Activated naive CD4-positive, alpha-beta T cell treated with anti-CD3 and anti-CD28 coated beads, Interleukin-2, amount 50 U/mL, for 72 hours (primary cell): Measurements from ENCODE around the gene IFNL1. TPM values are rescaled to one million over a fixed set of nuclear protein-coding genes. Genes with fewer than 3 reads are reported as not detected.
"Not testable (repeated sequence)": the region's sequence is repeated elsewhere in the genome, so short reads cannot be mapped to it uniquely, and the experiment has no call there.

ENCODE experiments used
- ATAC-seq, 2 donors: fragments of 150-1000 bp; cut with Tn5 transposase; 2 replicates each; pipeline ENCODE4 v1.10.0; 2021; ENCODE audit warnings: mild to moderate bottlenecking in 2 of 2, moderate library complexity in 2 of 2
- DNase-seq, 2 donors: peaks; one replicate each; pipeline ENCODE4 v3.0.0; 2021 to 2022; ENCODE audit warnings: low spot score in 2 of 2
- H3K27ac Mint-ChIP-seq, 2 donors: one replicate each; pipeline ENCODE4 v1.8.0; 2022; ENCODE audit warnings: mild to moderate bottlenecking in 2 of 2, mixed read lengths in 2 of 2
- H3K36me3 Mint-ChIP-seq, 2 donors: one replicate each; pipeline ENCODE4 v1.8.0; 2022; ENCODE audit warnings: mixed read lengths in 2 of 2
- H3K9me3 Mint-ChIP-seq, 2 donors: one replicate each; pipeline ENCODE4 v1.8.0; 2022; ENCODE audit warnings: mixed read lengths in 2 of 2
- total RNA-seq, 2 donors: library from RNA; stranded (reverse); gene quantifications; one replicate each; pipeline ENCODE4 v1.2.3, GENCODE V29; 2022

IFNL1 gene
- total RNA-seq, 2 donors from 2014 or later = 1.8 TPM; not detected in 1

DNA sequence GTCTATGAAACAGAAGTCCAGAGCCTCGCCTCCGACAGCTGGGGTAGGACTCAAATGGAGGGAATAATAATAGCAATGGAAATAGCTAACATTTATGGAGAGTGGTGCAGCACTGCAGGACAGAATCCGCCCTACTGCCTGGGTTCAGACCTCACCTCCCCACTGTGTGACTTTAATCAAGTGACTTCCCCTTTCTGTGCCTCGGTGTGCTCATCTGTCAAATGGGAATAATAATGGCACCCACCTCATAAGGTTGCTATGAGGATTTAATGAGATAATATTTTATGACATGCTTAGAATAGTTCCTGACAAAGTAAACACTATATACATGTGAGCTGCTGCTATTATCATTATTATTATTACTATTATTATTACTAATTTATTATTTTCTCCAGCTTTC is 21.3 kb downstream of the IFNL1 start:
- Mint-ChIP-seq H3K36me3 (peaks cover 5 to 10% of the 10 kb centered on the region in 2 donors), H3K9me3 (no peaks in the 10 kb centered on the region), H3K27ac (peak overlapping the region in 1 of 2 donors; percentile 44)
- no peak for DNase-seq
- ATAC-seq = no peak

DNA sequence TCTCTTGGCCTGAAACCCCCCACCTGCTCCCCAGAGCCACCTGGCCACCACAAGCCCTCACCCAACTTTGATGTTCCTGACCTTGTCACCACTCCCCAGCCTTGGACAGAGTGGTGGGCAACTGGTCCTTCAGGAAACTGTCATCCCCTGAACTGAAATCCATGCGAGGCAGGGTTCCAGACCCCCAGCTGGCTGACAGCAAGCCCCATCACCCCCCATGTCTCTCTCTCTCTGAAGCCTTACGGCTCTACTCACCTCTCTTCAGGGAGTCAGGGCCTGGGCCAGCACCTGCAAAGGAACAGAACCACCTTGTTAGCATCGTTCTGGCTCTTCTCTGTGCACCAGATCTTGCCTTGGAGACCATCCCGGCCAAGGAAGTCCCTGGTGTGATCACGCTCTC is 21.9 kb downstream of the IFNL1 start:
- ATAC-seq (no peak), DNase-seq (no peak)
- Mint-ChIP-seq H3K36me3 (peaks cover 5 to 9% of the 10 kb centered on the region in 2 donors), H3K9me3 (no peaks in the 10 kb centered on the region), H3K27ac (no peak overlapping the region)

DNA sequence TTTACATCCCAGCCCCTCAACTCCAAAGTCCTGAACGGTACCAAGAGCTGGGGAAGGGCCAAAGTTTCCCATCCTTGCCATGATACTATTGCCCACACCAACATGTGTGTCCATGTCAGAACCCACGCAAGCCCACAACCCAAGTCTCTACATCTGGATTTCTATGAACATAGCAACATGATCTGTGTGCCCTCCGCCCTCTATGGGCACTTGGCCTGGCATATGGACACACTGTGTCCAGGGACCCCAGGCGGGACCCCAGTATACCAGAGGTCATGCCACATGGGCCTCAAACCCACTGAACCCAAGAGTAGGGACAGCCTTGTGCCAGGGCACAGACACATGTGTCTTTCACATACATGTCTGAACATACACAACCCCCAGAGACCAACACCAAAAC is 22.5 kb downstream of the IFNL1 start:
- ATAC-seq = no peak

DNA sequence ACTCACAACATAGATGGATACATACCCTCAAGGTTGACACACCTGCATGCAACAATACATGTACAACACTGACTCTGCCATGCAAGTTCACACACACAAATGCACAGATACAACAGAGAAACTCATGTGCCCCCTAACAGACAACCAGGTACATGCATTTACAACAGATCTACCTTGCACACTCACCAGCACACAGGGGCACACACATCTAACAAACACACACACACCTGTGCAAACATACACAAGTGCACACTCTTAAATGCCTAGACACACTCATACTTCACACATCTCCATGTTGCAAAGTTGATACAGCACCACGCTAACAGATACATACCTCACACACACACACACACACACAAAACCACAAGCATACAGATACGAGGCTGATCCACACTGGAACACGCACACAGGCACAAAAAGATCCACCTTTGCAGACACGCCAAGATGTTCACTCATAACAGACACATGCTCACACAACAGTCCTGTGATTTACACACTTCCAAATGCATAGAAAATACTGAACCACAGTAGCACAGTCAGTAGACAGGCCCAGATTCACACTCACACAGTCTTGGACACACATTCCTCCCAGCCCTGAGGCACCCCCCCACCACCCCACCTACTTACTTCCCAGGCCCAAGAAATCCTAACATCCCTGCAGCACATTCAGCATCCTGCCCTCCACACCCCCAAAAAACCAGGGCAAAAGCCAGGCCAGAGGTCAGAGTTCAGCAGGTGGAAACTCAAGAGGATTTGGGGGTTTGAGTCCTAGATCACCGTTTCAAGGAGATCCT is 23.1 kb downstream of the IFNL1 start:
- peaks cover 0 to 9% of the 10 kb centered on the region in 2 donors for H3K36me3 Mint-ChIP-seq
- no peak for ATAC-seq
- H3K9me3 Mint-ChIP-seq = no peaks in the 10 kb centered on the region
- H3K27ac Mint-ChIP-seq = no peak overlapping the region
- DNase-seq = no peak

More for the DNA sequence above, 22.5 kb downstream of the IFNL1 start:
- Mint-ChIP-seq H3K27ac (no peak overlapping the region), H3K9me3 (no peaks in the 10 kb centered on the region), H3K36me3 (peaks cover under 1 to 9% of the 10 kb centered on the region in 2 donors)
- DNase-seq = no peak

DNA sequence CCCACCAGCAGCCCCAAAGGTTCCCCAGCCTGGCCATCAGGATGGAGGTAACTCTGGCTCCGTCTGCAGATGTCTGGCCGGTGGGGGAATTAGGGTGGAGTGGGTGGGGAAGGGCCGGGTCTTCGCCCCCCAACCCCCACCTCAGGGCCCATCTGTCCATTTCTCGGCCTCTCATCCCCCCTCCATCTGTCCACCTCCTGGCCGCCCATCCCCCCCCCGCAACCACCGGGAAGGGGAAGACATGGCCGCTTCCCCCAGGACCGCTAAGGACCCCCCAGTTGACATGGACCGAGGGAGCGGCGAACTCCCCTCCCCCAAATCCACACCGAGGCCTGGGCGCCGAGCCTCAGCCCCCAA is 23.7 kb downstream of the IFNL1 start:
- peaks cover 0 to 9% of the 10 kb centered on the region in 2 donors for H3K36me3 Mint-ChIP-seq
- peak overlapping the region in 1 of 2 donors; percentile 66 for H3K27ac Mint-ChIP-seq
- ATAC-seq (no peak), DNase-seq (no peak)
- no peaks in the 10 kb centered on the region for H3K9me3 Mint-ChIP-seq

DNA sequence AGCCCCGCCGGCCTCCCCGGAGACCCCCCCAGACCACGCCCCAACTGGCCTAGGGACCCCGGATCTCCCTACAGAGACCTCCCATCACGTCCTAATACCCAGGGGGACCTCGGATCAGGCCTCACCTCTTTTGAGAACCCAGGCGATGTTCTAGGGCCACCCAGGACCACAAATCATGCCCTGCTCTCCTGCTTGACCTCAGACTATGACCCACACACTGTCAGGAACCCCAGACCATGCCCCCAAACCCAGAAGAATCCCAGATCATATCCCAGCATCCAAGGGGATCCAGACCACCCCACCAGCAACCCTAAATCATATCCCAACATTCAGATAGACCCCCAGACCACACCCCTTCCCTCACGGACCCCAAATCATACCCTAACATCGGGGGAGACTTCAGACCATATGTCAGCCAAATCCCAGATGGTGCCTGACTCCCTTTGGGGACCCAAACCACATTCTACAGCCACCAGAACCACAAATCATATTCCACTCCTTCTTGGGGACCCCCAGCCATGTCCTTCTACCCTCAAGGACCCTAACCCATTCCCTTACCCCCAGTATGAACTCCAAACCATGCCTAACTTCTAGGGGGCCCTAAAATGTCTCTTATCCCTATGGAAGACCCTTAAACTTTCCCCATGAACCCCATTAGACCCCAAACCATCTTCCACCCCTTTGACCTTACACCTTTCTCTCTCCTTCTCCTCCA is 25.1 kb downstream of the IFNL1 start:
- H3K27ac Mint-ChIP-seq = peak overlapping the region; percentile 69 to 70
- peaks cover 0 to 5% of the 10 kb centered on the region in 2 donors for H3K36me3 Mint-ChIP-seq
- DNase-seq (no peak), ATAC-seq (peak in 1 of 2 donors; percentile 13)
- H3K9me3 Mint-ChIP-seq = no peaks in the 10 kb centered on the region

DNA sequence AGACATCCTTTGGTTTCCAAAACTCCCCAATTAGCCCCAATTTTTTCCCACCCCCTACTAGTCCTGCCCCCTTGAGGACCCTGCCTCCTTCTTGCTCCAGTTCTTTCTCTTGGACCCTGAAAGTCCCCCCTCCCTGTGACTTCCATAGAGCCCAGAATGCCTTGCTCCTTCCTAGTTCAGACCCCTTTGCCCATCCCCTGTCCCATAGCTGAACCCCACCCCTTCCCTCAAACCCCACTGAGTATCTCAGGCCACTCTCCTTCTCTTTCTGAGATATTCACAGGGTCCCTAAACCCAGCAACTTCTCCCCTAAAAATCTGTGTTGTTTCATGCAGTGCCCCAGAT is 25.6 kb downstream of the IFNL1 start:
- no peak for DNase-seq
- H3K36me3 Mint-ChIP-seq = peaks cover 0 to 5% of the 10 kb centered on the region in 2 donors
- H3K9me3 Mint-ChIP-seq = no peaks in the 10 kb centered on the region
- H3K27ac Mint-ChIP-seq = peak overlapping the region; percentile 4 to 70
- ATAC-seq = no peak

DNA sequence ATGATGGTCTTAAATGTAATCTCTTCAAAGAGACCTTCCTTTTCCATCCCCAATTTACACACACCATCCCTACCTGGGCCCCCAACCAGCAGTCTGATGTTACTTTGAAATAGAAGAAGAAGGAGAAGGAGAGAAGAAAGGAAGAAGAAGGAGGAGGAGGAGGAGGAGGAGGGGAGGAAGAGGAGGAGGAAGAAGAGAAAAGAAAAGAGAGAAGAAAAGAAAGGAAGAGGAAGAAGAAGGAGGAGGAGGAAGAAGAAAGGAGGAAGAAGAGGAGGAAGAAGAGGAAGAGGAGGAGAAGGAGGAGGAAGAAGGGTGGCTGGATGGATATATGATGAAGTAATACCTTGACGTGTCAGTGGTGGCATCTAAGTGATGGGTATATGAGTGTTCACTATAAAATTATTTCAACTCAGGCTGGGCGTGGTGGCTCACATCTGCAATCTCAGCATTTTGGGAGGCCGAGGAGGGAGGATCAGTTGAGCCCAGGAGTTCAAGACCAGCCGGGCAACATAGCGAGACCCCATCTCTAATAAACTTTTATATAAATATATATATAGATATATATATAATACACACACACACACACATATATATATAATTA is 28.1 kb downstream of the IFNL1 start:
- ATAC-seq = no peak
- Mint-ChIP-seq H3K9me3 (no peaks in the 10 kb centered on the region), H3K36me3 (peaks cover 0 to 10% of the 10 kb centered on the region in 2 donors), H3K27ac (peak overlapping the region in 1 of 2 donors; percentile 8)
- DNase-seq = no peak

DNA sequence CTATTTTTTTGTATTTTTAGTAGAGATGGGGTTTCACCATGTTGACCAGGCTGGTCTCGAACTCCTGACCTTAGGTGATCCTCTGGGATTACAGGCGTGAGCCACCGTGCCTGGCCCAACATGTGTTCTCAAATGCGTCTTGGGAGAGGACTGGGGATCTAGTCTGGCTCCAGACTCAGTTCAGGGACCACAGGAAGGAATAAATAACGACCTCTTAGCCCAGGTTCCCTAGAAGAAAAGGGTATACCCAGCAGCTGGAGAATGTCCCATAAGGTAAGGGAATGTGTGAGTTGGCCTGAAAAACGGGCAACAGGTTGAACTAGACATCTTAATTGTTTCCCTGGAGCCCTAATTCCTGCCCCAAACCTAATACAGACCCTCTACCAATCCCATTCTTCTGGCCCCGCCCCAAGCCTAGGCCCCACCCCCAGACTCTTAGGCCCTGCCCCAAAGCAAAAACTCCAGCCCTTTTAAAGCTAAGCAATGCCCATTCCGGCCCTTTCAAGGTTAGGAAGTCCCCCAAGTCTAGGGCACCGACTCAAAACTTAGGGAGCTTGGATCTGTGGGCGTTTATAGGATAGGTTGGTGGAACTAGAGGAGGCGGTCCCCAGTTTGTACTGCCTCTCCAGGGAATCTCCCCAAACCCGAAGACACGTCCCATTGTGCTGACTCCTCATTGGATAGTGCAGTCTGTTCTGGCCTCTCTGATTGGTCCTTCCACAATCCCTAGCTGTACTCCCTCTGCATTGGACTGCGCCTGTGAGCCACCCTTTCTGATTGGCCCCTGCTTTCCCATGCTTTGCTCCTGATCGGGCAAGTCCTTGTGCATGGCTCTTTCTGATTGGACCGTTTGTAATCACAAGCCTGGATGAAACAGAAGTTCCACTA is 29.8 kb downstream of the IFNL1 start:
- H3K36me3 Mint-ChIP-seq = peaks cover 0 to 12% of the 10 kb centered on the region in 2 donors
- no peaks in the 10 kb centered on the region for H3K9me3 Mint-ChIP-seq
- ATAC-seq (peak; percentile 30 to 64), DNase-seq (no peak)
- no peak overlapping the region for H3K27ac Mint-ChIP-seq

DNA sequence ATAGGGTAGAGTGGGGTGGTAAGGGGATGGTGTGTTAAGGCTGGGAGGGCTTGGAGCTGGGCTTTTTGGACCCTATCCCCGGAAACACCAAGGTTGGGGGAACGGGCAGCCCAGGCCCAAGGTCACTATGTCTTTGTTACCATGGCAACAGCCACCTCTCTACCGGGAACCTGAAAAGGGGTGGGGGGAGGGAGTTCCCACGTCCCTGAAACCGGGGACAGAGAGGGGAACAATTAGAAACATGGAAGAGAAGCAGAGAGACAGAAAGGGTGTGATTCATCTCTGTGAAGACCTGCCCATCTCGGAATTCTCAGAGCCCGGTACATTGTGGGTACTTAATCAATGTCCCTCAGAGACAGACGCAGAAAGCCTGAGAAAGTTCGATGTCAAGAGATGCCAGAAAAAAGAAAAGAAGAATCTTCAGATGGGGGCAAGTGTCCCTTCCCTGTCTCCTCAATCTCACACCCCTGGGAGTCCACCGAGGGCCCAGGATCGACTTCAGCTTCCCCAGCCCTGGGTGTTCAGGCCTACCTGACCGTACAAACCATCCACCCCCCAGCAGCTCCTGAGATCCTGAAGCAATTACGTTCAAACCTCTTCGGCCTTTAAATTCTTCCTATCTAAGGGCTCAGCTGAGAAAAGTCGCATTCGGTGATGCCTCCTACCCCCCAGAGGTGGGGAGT is 31.3 kb downstream of the IFNL1 start:
- no peak for DNase-seq
- Mint-ChIP-seq H3K9me3 (no peaks in the 10 kb centered on the region), H3K36me3 (peaks cover 0 to 16% of the 10 kb centered on the region in 2 donors), H3K27ac (peak overlapping the region; percentile 70 to 91)
- peak in 1 of 2 donors; percentile 5 for ATAC-seq

DNA sequence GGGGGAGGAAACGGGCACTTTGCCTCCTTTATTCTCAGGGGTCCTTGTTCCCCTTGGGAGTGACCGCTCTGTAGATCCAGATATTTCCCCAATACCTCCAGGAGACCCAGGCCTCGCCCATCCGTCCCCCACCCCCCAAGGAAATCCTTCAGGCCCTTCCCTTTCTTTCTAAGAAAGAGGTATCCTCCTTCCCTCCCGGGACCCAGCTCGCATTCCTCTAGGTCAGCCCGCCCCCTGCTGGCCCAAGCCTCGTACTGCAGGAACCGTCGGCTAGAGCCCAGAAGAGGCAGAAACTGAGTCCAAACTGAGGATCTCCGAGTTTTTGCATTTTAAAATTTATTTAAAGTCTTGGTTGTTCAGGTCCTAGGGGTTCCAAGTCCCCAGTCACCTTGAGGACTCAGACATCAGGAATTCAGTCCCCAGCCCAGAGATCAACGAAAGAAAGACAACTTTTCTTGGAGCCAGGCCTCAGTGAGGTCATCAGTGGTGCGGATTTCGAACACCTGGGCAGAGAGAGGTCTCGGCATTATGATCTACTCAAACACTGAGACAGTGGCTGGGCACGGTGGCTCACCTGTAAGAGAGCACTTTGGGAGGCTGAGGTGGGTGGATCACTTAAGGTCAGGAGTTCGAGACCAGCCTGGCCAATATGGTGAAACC is 32.0 kb downstream of the IFNL1 start:
- DNase-seq = peak in 1 of 2 donors; percentile 89
- Mint-ChIP-seq H3K9me3 (no peaks in the 10 kb centered on the region), H3K27ac (peak overlapping the region; percentile 50 to 70), H3K36me3 (peaks cover 0 to 17% of the 10 kb centered on the region in 2 donors)
- ATAC-seq = peak; percentile 59

DNA sequence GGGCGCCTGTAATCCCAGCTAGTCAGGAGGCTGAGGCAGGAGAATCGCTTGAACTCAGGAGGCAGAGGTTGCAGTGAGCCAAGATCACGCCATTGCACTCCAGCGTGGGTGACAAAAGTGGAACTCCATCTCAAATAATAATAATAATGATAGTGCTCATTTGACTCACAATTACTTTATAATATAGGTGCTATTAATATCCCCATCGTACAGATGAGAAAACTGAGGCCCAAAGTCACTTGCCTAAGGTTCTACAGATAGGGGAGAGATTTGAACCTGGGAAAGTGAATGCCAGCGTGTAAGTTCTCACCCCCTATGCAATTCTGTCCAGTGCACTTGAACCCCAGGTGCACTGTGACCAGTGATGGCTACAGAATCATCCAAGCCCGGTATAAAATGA is 33.7 kb downstream of the IFNL1 start:
- Mint-ChIP-seq H3K36me3 (peaks cover 5 to 30% of the 10 kb centered on the region in 2 donors), H3K9me3 (no peaks in the 10 kb centered on the region), H3K27ac (peak overlapping the region in 1 of 2 donors; percentile 50)
- DNase-seq = no peak
- ATAC-seq = no peak

DNA sequence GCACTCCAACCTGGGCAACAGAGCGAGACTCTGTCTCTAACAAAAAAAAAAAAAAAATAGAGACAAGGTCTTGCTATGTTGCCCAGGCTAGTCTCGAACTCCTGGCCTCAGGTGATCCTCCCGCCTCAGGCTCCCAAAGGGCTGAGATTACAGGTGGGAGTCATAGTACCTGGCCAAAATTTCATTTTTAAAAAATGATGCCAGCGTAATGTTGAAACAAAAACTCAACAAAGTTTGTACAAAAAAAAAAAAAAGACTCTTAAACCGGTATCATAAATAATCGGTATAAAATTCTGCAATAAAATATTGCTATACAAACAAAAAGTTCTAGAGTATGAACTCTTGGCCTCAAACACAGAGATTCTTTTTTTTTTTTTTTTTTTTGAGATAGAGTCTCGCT is 36.1 kb downstream of the IFNL1 start:
- H3K9me3 Mint-ChIP-seq = no peaks in the 10 kb centered on the region

DNA sequence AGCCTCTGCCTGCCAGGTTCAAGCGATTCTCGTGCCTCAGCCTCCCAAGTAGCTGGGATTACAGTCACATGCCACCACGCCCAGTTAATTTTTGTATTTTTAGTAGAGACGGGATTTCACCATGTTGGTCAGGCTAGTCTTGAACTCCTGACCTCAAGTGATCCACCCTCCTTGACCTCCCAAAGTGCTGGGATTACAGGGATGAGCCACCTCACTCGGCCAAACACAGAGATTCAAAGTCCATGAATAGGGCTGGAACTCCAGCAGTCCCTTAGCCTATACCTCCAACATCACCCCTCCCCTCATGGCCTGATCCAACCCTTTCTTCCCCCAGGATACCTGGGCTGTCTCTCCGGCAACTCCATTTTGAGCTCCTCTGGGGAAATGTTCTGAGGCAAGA is 36.5 kb downstream of the IFNL1 start:
- peak overlapping the region; percentile 77 to 99 for H3K27ac Mint-ChIP-seq

More for the DNA sequence above, 36.1 kb downstream of the IFNL1 start:
- DNase-seq (no peak), ATAC-seq (no peak)
- H3K36me3 Mint-ChIP-seq = peaks cover 17 to 42% of the 10 kb centered on the region in 2 donors
- H3K27ac Mint-ChIP-seq = peak overlapping the region in 1 of 2 donors; percentile 99

DNA sequence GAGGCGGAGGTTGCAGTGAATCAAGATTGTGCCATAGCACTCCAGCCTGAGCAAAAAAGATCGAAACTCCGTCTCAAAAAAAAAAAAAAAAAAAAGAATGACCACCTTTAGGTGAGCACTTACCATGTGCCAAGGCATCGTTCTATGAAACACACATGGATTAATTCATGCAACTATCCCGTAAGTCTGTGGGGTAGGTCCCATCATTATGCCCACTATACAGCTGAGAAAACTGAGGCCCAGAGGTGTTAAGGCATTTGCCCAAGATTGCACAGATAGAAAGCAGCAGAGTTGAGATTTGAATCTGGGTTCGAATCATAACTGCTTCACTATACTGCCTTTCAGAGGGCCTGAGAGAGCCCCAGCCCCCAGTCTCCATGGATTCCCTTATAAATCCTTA is 37.3 kb downstream of the IFNL1 start:
- H3K27ac Mint-ChIP-seq = peak overlapping the region in 1 of 2 donors; percentile 99
- ATAC-seq (no peak), DNase-seq (no peak)
- H3K36me3 Mint-ChIP-seq = peaks cover 17 to 37% of the 10 kb centered on the region in 2 donors
- H3K9me3 Mint-ChIP-seq = no peaks in the 10 kb centered on the region

More for the DNA sequence above, 36.5 kb downstream of the IFNL1 start:
- not testable (repeated sequence) for H3K9me3 Mint-ChIP-seq, DNase-seq, ATAC-seq
- H3K36me3 Mint-ChIP-seq = peaks cover 17 to 42% of the 10 kb centered on the region in 2 donors
